ENCODE results near the gene CFAP73.

- TF ChIP-seq, protein P1, sequence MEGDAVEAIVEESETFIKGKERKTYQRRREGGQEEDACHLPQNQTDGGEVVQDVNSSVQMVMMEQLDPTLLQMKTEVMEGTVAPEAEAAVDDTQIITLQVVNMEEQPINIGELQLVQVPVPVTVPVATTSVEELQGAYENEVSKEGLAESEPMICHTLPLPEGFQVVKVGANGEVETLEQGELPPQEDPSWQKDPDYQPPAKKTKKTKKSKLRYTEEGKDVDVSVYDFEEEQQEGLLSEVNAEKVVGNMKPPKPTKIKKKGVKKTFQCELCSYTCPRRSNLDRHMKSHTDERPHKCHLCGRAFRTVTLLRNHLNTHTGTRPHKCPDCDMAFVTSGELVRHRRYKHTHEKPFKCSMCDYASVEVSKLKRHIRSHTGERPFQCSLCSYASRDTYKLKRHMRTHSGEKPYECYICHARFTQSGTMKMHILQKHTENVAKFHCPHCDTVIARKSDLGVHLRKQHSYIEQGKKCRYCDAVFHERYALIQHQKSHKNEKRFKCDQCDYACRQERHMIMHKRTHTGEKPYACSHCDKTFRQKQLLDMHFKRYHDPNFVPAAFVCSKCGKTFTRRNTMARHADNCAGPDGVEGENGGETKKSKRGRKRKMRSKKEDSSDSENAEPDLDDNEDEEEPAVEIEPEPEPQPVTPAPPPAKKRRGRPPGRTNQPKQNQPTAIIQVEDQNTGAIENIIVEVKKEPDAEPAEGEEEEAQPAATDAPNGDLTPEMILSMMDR (IDR thresholded peaks at IDR 0.05), result no peak
- TF ChIP-seq SMAD3 (CRISPR knock-in tag; IDR thresholded peaks at IDR 0.05; ENCODE audit: borderline replicate concordance) (no peak), TCF7 (CRISPR knock-in tag; IDR thresholded peaks at IDR 0.05; ENCODE audit: low read depth) (no peak), PRDM15 (CRISPR knock-in tag; IDR thresholded peaks at IDR 0.05) (no peak)
These were observed 2.1 kb downstream of the CFAP73 start for GRCh38 chr12:113151655-113152054.
